Sigmoid colon (tissue), 3 donors: Measurements from ENCODE around the gene PSMC3IP.
"Not testable (repeated sequence)": the region's sequence is repeated elsewhere in the genome, so short reads cannot be mapped to it uniquely, and the experiment has no call there.

Experiments used
- CTCF ChIP-seq, 4 experiments: fragments of 450-650 bp in 3 of 4; fragments of 200-600 bp in 1 of 4; IDR thresholded peaks; one replicate each; pipeline ENCODE4 v1.5.1; 2016 to 2019; ENCODE audit warnings: antibody characterized with exemption in 4 of 4, mild to moderate bottlenecking in 3 of 4, moderate library complexity in 2 of 4
- POLR2A ChIP-seq, 2 donors: fragments of 450-650 bp; IDR thresholded peaks; one replicate each; pipeline ENCODE4 v1.6.1; 2016; ENCODE audit warnings: antibody characterized with exemption in 2 of 2, mild to moderate bottlenecking in 2 of 2, moderate library complexity in 2 of 2

- not testable (repeated sequence) for TF ChIP-seq CTCF, POLR2A (IDR thresholded peaks at IDR 0.05)
Observed at GRCh38 chr17:42540558-42540957, 37.0 kb downstream of the PSMC3IP start.
